HG03066 (cell line): ENCODE results near the gene IL3.

ENCODE experiments used
- ATAC-seq: cut with Tn5 transposase; IDR thresholded peaks from one replicate; pipeline ENCODE4 v1.9.1; 2021; ENCODE audit warnings: low read depth; ENCODE audit not compliant: unreplicated experiment

Gene IL3

DNA sequence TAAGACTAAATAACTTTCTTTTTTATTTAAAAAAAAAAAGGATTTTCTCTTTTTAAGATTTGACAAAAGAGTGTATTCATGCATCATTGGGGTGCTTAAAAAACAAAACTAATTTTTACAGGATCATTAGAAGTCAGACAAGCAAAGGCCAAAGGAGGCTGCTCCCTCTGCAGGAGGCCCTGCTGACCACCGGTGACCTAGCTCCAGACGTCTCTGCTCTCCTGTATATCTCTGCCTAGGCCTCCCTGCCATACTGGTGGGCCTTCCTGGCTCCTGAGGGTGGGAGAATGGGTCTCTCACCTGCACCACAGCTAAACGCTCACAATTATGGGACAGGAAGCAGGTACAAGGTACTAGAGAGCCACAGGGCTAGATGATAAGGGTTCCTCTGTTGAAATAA, 49.7 kb downstream of the IL3 start:
- no peak for ATAC-seq

DNA sequence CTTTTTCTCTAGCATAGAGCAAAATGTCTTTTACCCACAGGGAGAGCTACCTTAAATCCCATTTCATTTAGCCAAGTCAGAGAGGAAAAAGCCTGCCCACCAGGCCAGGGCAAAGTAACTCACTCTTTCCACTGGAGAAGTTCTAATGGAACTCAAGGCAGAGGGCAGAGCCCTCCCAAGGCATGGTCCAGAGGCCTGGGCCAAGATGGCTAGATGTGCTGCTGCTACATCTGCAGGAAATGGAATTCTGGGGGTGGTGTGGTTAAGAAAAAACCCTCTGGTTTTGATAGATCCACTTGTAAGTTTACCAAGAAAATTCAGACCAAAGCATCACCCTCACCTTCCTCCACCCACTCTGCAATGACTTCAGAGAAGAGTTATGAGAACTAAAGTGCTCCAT, 50.5 kb downstream of the IL3 start:
- ATAC-seq = no peak

DNA sequence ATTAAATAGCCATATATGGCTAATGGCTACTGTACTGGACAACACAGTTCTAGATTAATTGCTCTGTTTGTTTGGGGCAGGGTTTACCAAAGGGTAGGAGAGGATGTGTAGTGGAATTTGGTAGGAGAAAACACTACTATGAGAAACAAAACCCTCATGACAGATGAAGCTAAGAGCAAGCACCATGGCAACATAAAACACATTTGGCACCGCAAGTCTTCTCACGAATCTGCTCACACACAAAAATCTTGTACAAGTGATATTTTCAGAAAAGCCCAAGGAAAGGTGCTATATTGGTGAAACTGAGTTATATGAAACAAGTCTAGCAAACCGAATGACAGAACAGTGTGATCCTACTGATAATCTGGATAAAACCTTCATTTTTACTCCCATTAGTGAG, 51.7 kb downstream of the IL3 start:
- ATAC-seq = no peak
